Activated T-helper 17 cell treated with anti-CD3 and anti-CD28 coated beads, Interleukin-2, amount 50 U/mL, for 72 hours (primary cell): ENCODE results near the gene SERPINE1. TPM values are rescaled to one million over a fixed set of nuclear protein-coding genes. Genes with fewer than 3 reads are reported as not detected.

ENCODE experiments used
- total RNA-seq, 2 donors: library from RNA; stranded (reverse); gene quantifications; one replicate each; pipeline ENCODE4 v1.2.3, GENCODE V29; 2022

Gene SERPINE1
- total RNA-seq, 2 donors from 2014 or later = 0.30 to 4.5 TPM

Other genes starting within 250 kb of the SERPINE1 start
- gene UFSP1, start 237.4 kb upstream of the SERPINE1 start, total RNA-seq = 1 to 10 TPM in 1 of 2 donors, under 1 TPM in 1; 0.79 to 3.2 TPM
- gene ACHE, start 231.2 kb upstream of the SERPINE1 start, total RNA-seq = not detected
- gene MUC3A, start 177.6 kb upstream of the SERPINE1 start, total RNA-seq = under 1 TPM in 1 of 2 donors, not detected in 1; 0.11 TPM
- under 1 TPM; 0.79 to 0.93 TPM for gene MUC12, start 157.5 kb upstream of the SERPINE1 start, total RNA-seq
- not detected for gene MUC17, start 107.0 kb upstream of the SERPINE1 start, total RNA-seq
- gene TRIM56, start 41.6 kb upstream of the SERPINE1 start, total RNA-seq = 10 to 100 TPM; 45.4 to 55.5 TPM
- gene AP1S1, start 27.4 kb downstream of the SERPINE1 start, total RNA-seq = 10 to 100 TPM; 27.4 to 59.8 TPM
- gene VGF, start 38.5 kb downstream of the SERPINE1 start, total RNA-seq = under 1 TPM; 0.13 to 0.48 TPM
- gene NAT16, start 53.2 kb downstream of the SERPINE1 start, total RNA-seq = not detected
- gene MOGAT3, start 73.9 kb downstream of the SERPINE1 start, total RNA-seq = not detected
- 10 to 100 TPM; 55.6 to 69.6 TPM for gene PLOD3, start 90.5 kb downstream of the SERPINE1 start, total RNA-seq
- 10 to 100 TPM; 49.3 to 56.8 TPM for gene ZNHIT1, start 91.1 kb downstream of the SERPINE1 start, total RNA-seq
- 10 to 100 TPM; 20.0 to 23.1 TPM for gene CLDN15, start 110.7 kb downstream of the SERPINE1 start, total RNA-seq
- 10 to 100 TPM; 69.0 to 82.6 TPM for gene FIS1, start 118.0 kb downstream of the SERPINE1 start, total RNA-seq
- 1 to 10 TPM; 3.4 to 8.2 TPM for gene IFT22, start 194.7 kb downstream of the SERPINE1 start, total RNA-seq
- not detected for gene COL26A1, start 235.8 kb downstream of the SERPINE1 start, total RNA-seq